Measurements from ENCODE around the gene SMCO2.

DNA sequence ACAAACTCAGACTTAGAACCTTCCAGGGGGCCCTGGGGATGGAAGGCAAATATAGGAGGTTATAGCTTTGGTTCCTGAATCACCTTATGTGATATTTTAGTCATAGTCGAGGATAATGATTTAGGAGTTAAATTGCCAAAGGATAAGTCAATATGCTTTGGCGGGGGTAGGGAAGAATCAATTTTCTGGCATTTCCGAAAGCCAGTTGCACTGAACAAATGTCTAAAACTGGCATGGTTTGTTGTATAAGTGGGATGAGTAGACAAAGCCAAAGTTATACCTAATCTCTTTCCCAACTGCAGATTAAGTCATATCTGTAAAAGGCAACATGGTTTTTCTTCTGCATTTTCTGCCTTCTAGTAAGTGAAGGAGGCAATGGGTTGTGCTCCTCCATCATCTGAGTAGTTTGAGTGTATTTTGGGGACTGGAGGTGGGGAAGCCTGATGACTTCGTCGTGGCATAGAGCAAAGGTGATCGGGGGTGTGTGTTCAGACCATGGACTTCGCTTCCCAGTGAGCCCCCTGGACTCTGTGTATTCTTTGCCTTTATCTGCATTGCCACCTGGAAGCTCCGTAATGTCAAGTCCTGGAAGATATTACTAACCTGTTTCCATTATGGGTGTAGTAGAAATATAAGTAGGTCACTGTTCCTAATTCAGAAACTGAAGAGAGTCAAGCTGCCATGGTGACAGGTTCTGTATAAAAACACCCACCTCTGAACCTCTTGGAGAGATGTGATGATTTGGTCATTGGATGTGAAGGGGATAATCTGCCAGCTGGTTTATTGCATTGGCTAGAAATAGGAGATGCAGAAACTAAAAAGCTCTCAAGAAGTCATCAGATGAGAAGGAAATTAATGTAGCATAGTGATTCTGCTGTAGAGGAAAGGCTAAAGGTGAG lies 102.0 kb downstream of the SMCO2 start:
- TF ChIP-seq, protein P1, sequence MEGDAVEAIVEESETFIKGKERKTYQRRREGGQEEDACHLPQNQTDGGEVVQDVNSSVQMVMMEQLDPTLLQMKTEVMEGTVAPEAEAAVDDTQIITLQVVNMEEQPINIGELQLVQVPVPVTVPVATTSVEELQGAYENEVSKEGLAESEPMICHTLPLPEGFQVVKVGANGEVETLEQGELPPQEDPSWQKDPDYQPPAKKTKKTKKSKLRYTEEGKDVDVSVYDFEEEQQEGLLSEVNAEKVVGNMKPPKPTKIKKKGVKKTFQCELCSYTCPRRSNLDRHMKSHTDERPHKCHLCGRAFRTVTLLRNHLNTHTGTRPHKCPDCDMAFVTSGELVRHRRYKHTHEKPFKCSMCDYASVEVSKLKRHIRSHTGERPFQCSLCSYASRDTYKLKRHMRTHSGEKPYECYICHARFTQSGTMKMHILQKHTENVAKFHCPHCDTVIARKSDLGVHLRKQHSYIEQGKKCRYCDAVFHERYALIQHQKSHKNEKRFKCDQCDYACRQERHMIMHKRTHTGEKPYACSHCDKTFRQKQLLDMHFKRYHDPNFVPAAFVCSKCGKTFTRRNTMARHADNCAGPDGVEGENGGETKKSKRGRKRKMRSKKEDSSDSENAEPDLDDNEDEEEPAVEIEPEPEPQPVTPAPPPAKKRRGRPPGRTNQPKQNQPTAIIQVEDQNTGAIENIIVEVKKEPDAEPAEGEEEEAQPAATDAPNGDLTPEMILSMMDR (conservative IDR thresholded peaks at IDR 0.05), result no peak
- TF ChIP-seq ZFX (IDR thresholded peaks at IDR 0.05), result no peak

All from C4-2B (cell line).